CD14-positive monocyte (primary cell): ENCODE data around the gene CNTN2. TPM values are rescaled to one million over a fixed set of nuclear protein-coding genes. Genes with fewer than 3 reads are reported as not detected.

Experiments
- DNase-seq, 3 donors: peaks; one replicate each; pipeline ENCODE4 v3.0.0-alpha.2; 2011 to 2022
- H2AFZ ChIP-seq: 2 replicates; pipeline ENCODE4 v1.6.0; 2012; ENCODE audit warnings: mild to moderate bottlenecking, low read depth, low read length, inconsistent platforms; ENCODE audit not compliant: insufficient read depth, poor library complexity, severe bottlenecking
- H3K27ac ChIP-seq, 2 donors: 1 replicate in 1 of 2; 2 replicates in 1 of 2; pipeline ENCODE4 v1.5.1; 2012 to 2013; ENCODE audit warnings: low read length in 2 of 2, control low read depth in 1 of 2, inconsistent platforms in 1 of 2, low read depth in 1 of 2, mild to moderate bottlenecking in 1 of 2
- H3K27me3 ChIP-seq, 2 donors: one replicate each; pipeline versions ENCODE4 v1.6.0 to v1.6.1; 2011 to 2013; ENCODE audit warnings: low read length in 2 of 2; ENCODE audit not compliant: control insufficient read depth in 2 of 2, insufficient read depth in 2 of 2
- H3K36me3 ChIP-seq, 2 donors: replicated peaks in 1 of 2; 1 replicate in 1 of 2; 2 replicates in 1 of 2; pipeline versions ENCODE4 v1.5.1 to v1.6.1; 2012 to 2013; ENCODE audit warnings: low read length in 2 of 2, control low read depth in 1 of 2, inconsistent platforms in 1 of 2, mild to moderate bottlenecking in 1 of 2; ENCODE audit not compliant: insufficient read depth in 2 of 2, control insufficient read depth in 1 of 2
- H3K4me1 ChIP-seq, 2 donors: 1 replicate in 1 of 2; 2 replicates in 1 of 2; pipeline versions ENCODE4 v1.5.1 to v1.6.1; 2012 to 2013; ENCODE audit warnings: low read length in 2 of 2, control low read depth in 1 of 2, inconsistent platforms in 1 of 2, mild to moderate bottlenecking in 1 of 2, moderate library complexity in 1 of 2; ENCODE audit not compliant: insufficient read depth in 2 of 2, control insufficient read depth in 1 of 2
- H3K4me2 ChIP-seq: replicated peaks from 2 replicates; pipeline ENCODE3; 2012; ENCODE audit warnings: low read length, moderate library complexity, mild to moderate bottlenecking; ENCODE audit not compliant: poor library complexity, severe bottlenecking; ENCODE audit errors: extremely low read depth
- H3K4me3 ChIP-seq, 3 experiments: fragments of 200-600 bp in 1 of 3; sonication (generic) in 1 of 3; replicated peaks in 1 of 3; 1 replicate in 2 of 3; 2 replicates in 1 of 3; pipeline ENCODE4 v1.5.1; 2011 to 2013; ENCODE audit warnings: low read length in 3 of 3, mild to moderate bottlenecking in 3 of 3, control low read depth in 2 of 3, low read depth in 2 of 3, inconsistent platforms in 1 of 3, moderate library complexity in 1 of 3
- H3K79me2 ChIP-seq: 2 replicates; pipeline ENCODE4 v1.6.0; 2012; ENCODE audit warnings: mild to moderate bottlenecking, control low read depth, inconsistent platforms, low read length, moderate library complexity; ENCODE audit not compliant: insufficient read depth
- H3K9ac ChIP-seq: 2 replicates; pipeline ENCODE4 v1.6.0; 2017; ENCODE audit warnings: low read length, mild to moderate bottlenecking; ENCODE audit not compliant: insufficient read depth, poor library complexity, severe bottlenecking
- H3K9me3 ChIP-seq, 2 donors: replicated peaks in 1 of 2; 1 replicate in 1 of 2; 2 replicates in 1 of 2; pipeline versions ENCODE4 v1.5.1 to v1.6.1; 2012 to 2013; ENCODE audit warnings: low read length in 2 of 2, control low read depth in 1 of 2; ENCODE audit not compliant: control insufficient read depth in 1 of 2, insufficient read depth in 1 of 2
- H4K20me1 ChIP-seq: 2 replicates; pipeline ENCODE4 v1.6.0; 2012; ENCODE audit warnings: mild to moderate bottlenecking, low read length, control low read depth, moderate library complexity; ENCODE audit not compliant: insufficient read depth
- H3K27ac Mint-ChIP-seq, 7 donors: one replicate each; pipeline ENCODE4 v1.8.0; 2020; ENCODE audit warnings: mild to moderate bottlenecking in 7 of 7, mixed read lengths in 7 of 7, moderate library complexity in 6 of 7, inconsistent platforms in 2 of 7
- H3K27me3 Mint-ChIP-seq, 3 donors: one replicate each; pipeline ENCODE4 v1.8.0; 2021 to 2022; ENCODE audit warnings: low read depth in 3 of 3, mild to moderate bottlenecking in 3 of 3, mixed read lengths in 3 of 3, moderate library complexity in 3 of 3, inconsistent platforms in 1 of 3
- H3K36me3 Mint-ChIP-seq, 2 donors: one replicate each; pipeline ENCODE4 v1.8.0; 2020; ENCODE audit warnings: mixed read lengths in 2 of 2, inconsistent platforms in 1 of 2, mild to moderate bottlenecking in 1 of 2
- H3K4me1 Mint-ChIP-seq: one replicate; pipeline ENCODE4 v1.8.0; 2020; ENCODE audit warnings: mild to moderate bottlenecking, mixed read lengths
- H3K4me3 Mint-ChIP-seq, 2 donors: one replicate each; pipeline ENCODE4 v1.8.0; 2020; ENCODE audit warnings: mild to moderate bottlenecking in 2 of 2, mixed read lengths in 2 of 2, moderate library complexity in 1 of 2
- H3K9me3 Mint-ChIP-seq, 7 donors: one replicate each; pipeline ENCODE4 v1.8.0; 2020 to 2022; ENCODE audit warnings: mixed read lengths in 7 of 7, mild to moderate bottlenecking in 6 of 7, moderate library complexity in 6 of 7, inconsistent platforms in 2 of 7
- CTCF ChIP-seq: fragments of 200-600 bp; IDR thresholded peaks from one replicate; pipeline ENCODE4 v1.8.0; 2022; ENCODE audit warnings: antibody characterized with exemption, mild to moderate bottlenecking
- WGBS: methylation state at CpG from one replicate; pipeline ENCODE4 v1.1.5; 2013; ENCODE audit warnings: missing lambda C conversion rate; ENCODE audit not compliant: insufficient coverage; 5-methylcytosine and 5-hydroxymethylcytosine counted together
- intact Hi-C, 2 donors: fragments of 100-400 bp; cut with micrococcal nuclease; formaldehyde crosslinking; loops; one replicate each; pipeline versions ENCODE4 v1.15.0 to v1.15.1; 2023
- polyA plus RNA-seq, 3 donors: library from polyadenylated mRNA; depleted of rRNA in 1 of 3; unstranded in 2 of 3; stranded (reverse) in 1 of 3; fragments of 300-500 nt in 2 of 3; fragments of >200 nt in 1 of 3; fragmentation: Illumina TruSeq in 2 of 3; gene quantifications; 1 replicate in 2 of 3; 2 replicates in 1 of 3; pipeline ENCODE4 v1.2.3, GENCODE V29; 2012 to 2021

CNTN2 gene
- polyA plus RNA-seq, 3 donors: not detected

- no peaks in the 10 kb centered on the region for H3K9me3 Mint-ChIP-seq
- no peaks in the 10 kb centered on the region for H3K36me3 ChIP-seq
- H3K4me1 ChIP-seq: no peaks in the 10 kb centered on the region
- peaks cover 0 to 2% (median 0%) of the 10 kb centered on the region in 3 donors for H3K27me3 Mint-ChIP-seq
- no peak overlapping the region for H2AFZ ChIP-seq
- no peak overlapping the region for H3K9ac ChIP-seq
- no peak overlapping the region for H3K27ac ChIP-seq
- no peaks in the 10 kb centered on the region for H3K27me3 ChIP-seq
- H3K4me3 ChIP-seq: no peak overlapping the region
- no peak overlapping the region for H3K4me2 ChIP-seq
- H3K79me2 ChIP-seq: no peaks in the 10 kb centered on the region
- intact Hi-C loops: no loop called here
- WGBS: 83% methylated on average over 2 of the region's 7 CpGs
- no peaks in the 10 kb centered on the region for H3K4me1 Mint-ChIP-seq
- no peak overlapping the region for H3K4me3 Mint-ChIP-seq
- H3K9me3 ChIP-seq: no peaks in the 10 kb centered on the region
- H3K36me3 Mint-ChIP-seq: no peaks in the 10 kb centered on the region
- no peak for DNase-seq
- H3K27ac Mint-ChIP-seq: no peak overlapping the region
- TF ChIP-seq CTCF: no peak
- H4K20me1 ChIP-seq: no peaks in the 10 kb centered on the region
Observed at GRCh38 chr1:205075642-205076155, 32.7 kb downstream of the CNTN2 start.

GRCh38 chr1:205076245-205076761, 33.3 kb downstream of the CNTN2 start:
- Mint-ChIP-seq H3K9me3 (no peaks in the 10 kb centered on the region), H3K36me3 (no peaks in the 10 kb centered on the region), H3K27me3 (peaks cover 0 to 2% (median 0%) of the 10 kb centered on the region in 3 donors), H3K27ac (peak overlapping the region in 1 of 7 donors; percentile 6), H3K4me3 (no peak overlapping the region), H3K4me1 (no peaks in the 10 kb centered on the region)
- no peaks in the 10 kb centered on the region for H3K36me3 ChIP-seq
- H3K27me3 ChIP-seq: no peaks in the 10 kb centered on the region
- TF ChIP-seq CTCF: no peak
- H4K20me1 ChIP-seq: no peaks in the 10 kb centered on the region
- H3K4me3 ChIP-seq: no peak overlapping the region
- no peak overlapping the region for H3K4me2 ChIP-seq
- no peaks in the 10 kb centered on the region for H3K79me2 ChIP-seq
- H2AFZ ChIP-seq: no peak overlapping the region
- H3K9ac ChIP-seq: no peak overlapping the region
- no peak overlapping the region for H3K27ac ChIP-seq
- no peak for DNase-seq
- WGBS: 67% methylated on average over 1 of the region's 4 CpGs
- intact Hi-C loops: no loop called here
- H3K4me1 ChIP-seq: no peaks in the 10 kb centered on the region
- no peaks in the 10 kb centered on the region for H3K9me3 ChIP-seq
